PC-9 (cell line): ENCODE measurements around the gene ANXA2. TPM values are rescaled to one million over a fixed set of nuclear protein-coding genes. Genes with fewer than 3 reads are reported as not detected.

Source experiments
- BruUV-seq: library from RNA; stranded (reverse); fragments of 400-500 nt; replicated peaks from 2 replicates; lab custom pipeline; 2021; lab: Mats Ljungman, UMichigan
- CTCF ChIA-PET: fragments of 300-600 bp; sonication (Branson Sonifier 250); formaldehyde crosslinking; loops from one replicate; lab custom pipeline; 2022; ENCODE audit warnings: antibody characterized with exemption; lab: Charles Lee
- POLR2A ChIA-PET: fragments of 300-600 bp; sonication (Branson Sonifier 250); formaldehyde crosslinking; loops from one replicate; lab custom pipeline; 2022; ENCODE audit warnings: antibody characterized with exemption; ENCODE audit not compliant: unreplicated experiment; lab: Charles Lee
- DNase-seq, 2 experiments: peaks; one replicate each; pipeline versions ENCODE4 v3.0.0 to v3.0.0-alpha.2; 2015 to 2022; ENCODE audit warnings: mixed read lengths in 1 of 2
- H2AFZ ChIP-seq: fragments of 200-600 bp; sonication (generic); 2 replicates; pipeline ENCODE4 v1.8.1; 2017; ENCODE audit warnings: antibody characterized with exemption
- H3F3A ChIP-seq: fragments of 200-600 bp; sonication (generic); 2 replicates; pipeline ENCODE4 v1.8.1; 2017; ENCODE audit warnings: antibody characterized with exemption, mild to moderate bottlenecking, low read depth; ENCODE audit not compliant: insufficient read depth
- H3K27ac ChIP-seq: fragments of 200-600 bp; sonication (generic); 2 replicates; pipeline ENCODE4 v1.6.1; 2016; ENCODE audit warnings: mixed run types
- H3K27me3 ChIP-seq: fragments of 200-600 bp; sonication (generic); 2 replicates; pipeline ENCODE4 v1.6.1; 2016; ENCODE audit warnings: low read depth, mixed run types; ENCODE audit not compliant: insufficient read depth
- H3K36me3 ChIP-seq: fragments of 200-600 bp; sonication (generic); 2 replicates; pipeline ENCODE4 v1.6.1; 2016; ENCODE audit warnings: low read depth, mixed run types
- H3K4me1 ChIP-seq: fragments of 200-600 bp; sonication (generic); replicated peaks from 2 replicates; pipeline ENCODE4 v1.6.1; 2016; ENCODE audit warnings: mixed run types; ENCODE audit not compliant: insufficient read depth
- H3K4me2 ChIP-seq: fragments of 200-600 bp; sonication (generic); 2 replicates; pipeline ENCODE4 v1.6.1; 2017; ENCODE audit warnings: mixed run types
- H3K4me3 ChIP-seq: fragments of 200-600 bp; sonication (generic); 2 replicates; pipeline ENCODE4 v1.6.1; 2016; ENCODE audit warnings: mixed run types
- H3K79me2 ChIP-seq: fragments of 200-600 bp; sonication (generic); 2 replicates; pipeline ENCODE4 v1.6.1; 2017; ENCODE audit warnings: low read depth, mixed run types
- H3K9me2 ChIP-seq: fragments of 200-600 bp; sonication (generic); 2 replicates; pipeline ENCODE4 v1.8.1; 2017; ENCODE audit warnings: mild to moderate bottlenecking; ENCODE audit not compliant: insufficient read depth
- H3K9me3 ChIP-seq: fragments of 200-600 bp; sonication (generic); 2 replicates; pipeline ENCODE4 v1.8.1; 2016; ENCODE audit warnings: low read depth; ENCODE audit not compliant: insufficient read depth
- H4K20me1 ChIP-seq: fragments of 200-600 bp; sonication (generic); 2 replicates; pipeline ENCODE4 v1.8.1; 2017; ENCODE audit not compliant: insufficient read depth
- EZH2 ChIP-seq: fragments of 200-600 bp; sonication (generic); IDR thresholded peaks from 2 replicates; pipeline ENCODE4 v1.8.0; 2017; ENCODE audit warnings: antibody characterized with exemption, low read depth
- intact Hi-C: fragments of 100-400 bp; cut with micrococcal nuclease; formaldehyde crosslinking; loops from one replicate; pipeline ENCODE4 v1.10.0; 2022; ENCODE audit not compliant: unreplicated experiment
- total RNA-seq: library from RNA; stranded (reverse); gene quantifications from 2 replicates; pipeline ENCODE4 v1.2.3, GENCODE V29; 2021
- TF ChIP-seq, protein P1 (sequence below): fragments of 200-600 bp; sonication (generic); conservative IDR thresholded peaks from 2 replicates; pipeline ENCODE4 v1.6.1; 2017; ENCODE audit warnings: mixed run types, antibody characterized with exemption, mild to moderate bottlenecking, moderate library complexity

ANXA2 gene
- total RNA-seq, 1 experiment from 2014 or later: 1,720 TPM

GRCh38 chr15:60325905-60326304 is 71.9 kb downstream of the ANXA2 start:
- intact Hi-C loops: loop anchor here (1.0 to 5.0 kb wide), 7 partner anchors 147 to 793 kb away; no protein-coding TSS in a partner anchor
- POLR2A ChIA-PET: interaction anchor here (0.7 kb wide), 1 partner anchor 630 kb away, joined by 3 read pairs; no protein-coding TSS in a partner anchor

GRCh38 chr15:60324706-60325438 is 72.9 kb downstream of the ANXA2 start:
- BruUV-seq: no TSS peak
- DNase-seq: no peak
- Histone ChIP-seq H3K27me3 (no peaks in the 10 kb centered on the region), H3K9me3 (no peaks in the 10 kb centered on the region), H3K4me3 (no peak overlapping the region), H3K27ac (no peak overlapping the region), H3F3A (no peaks in the 10 kb centered on the region), H3K79me2 (no peaks in the 10 kb centered on the region), H3K36me3 (no peaks in the 10 kb centered on the region), H4K20me1 (no peaks in the 10 kb centered on the region), H2AFZ (no peak overlapping the region), H3K4me2 (no peak overlapping the region), H3K9me2 (no peaks in the 10 kb centered on the region), H3K4me1 (no peaks in the 10 kb centered on the region)
- ChIA-PET CTCF (interaction anchor here (0.6 kb wide), 1 partner anchor 407 kb away, joined by 3 read pairs; no protein-coding TSS in a partner anchor), POLR2A (no interaction called here)
- intact Hi-C loops: loop anchor here (5.0 kb wide), 3 partner anchors 182 to 498 kb away; no protein-coding TSS in a partner anchor
- TF ChIP-seq EZH2: no peak
- TF ChIP-seq, protein P1, sequence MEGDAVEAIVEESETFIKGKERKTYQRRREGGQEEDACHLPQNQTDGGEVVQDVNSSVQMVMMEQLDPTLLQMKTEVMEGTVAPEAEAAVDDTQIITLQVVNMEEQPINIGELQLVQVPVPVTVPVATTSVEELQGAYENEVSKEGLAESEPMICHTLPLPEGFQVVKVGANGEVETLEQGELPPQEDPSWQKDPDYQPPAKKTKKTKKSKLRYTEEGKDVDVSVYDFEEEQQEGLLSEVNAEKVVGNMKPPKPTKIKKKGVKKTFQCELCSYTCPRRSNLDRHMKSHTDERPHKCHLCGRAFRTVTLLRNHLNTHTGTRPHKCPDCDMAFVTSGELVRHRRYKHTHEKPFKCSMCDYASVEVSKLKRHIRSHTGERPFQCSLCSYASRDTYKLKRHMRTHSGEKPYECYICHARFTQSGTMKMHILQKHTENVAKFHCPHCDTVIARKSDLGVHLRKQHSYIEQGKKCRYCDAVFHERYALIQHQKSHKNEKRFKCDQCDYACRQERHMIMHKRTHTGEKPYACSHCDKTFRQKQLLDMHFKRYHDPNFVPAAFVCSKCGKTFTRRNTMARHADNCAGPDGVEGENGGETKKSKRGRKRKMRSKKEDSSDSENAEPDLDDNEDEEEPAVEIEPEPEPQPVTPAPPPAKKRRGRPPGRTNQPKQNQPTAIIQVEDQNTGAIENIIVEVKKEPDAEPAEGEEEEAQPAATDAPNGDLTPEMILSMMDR: no peak

More at GRCh38 chr15:60325905-60326304, 71.9 kb downstream of the ANXA2 start:
- no peaks in the 10 kb centered on the region for H3K9me2 ChIP-seq
- H2AFZ ChIP-seq: no peak overlapping the region
- H3K27ac ChIP-seq: no peak overlapping the region
- CTCF ChIA-PET: no interaction called here
- no peaks in the 10 kb centered on the region for H3K36me3 ChIP-seq
- H4K20me1 ChIP-seq: no peaks in the 10 kb centered on the region
- no peak for TF ChIP-seq EZH2
- TF ChIP-seq, protein P1: no peak
- no peak for DNase-seq
- H3K27me3 ChIP-seq: no peaks in the 10 kb centered on the region
- no peaks in the 10 kb centered on the region for H3F3A ChIP-seq
- no peak overlapping the region for H3K4me2 ChIP-seq
- no peaks in the 10 kb centered on the region for H3K79me2 ChIP-seq
- no peak overlapping the region for H3K4me3 ChIP-seq
- H3K4me1 ChIP-seq: no peaks in the 10 kb centered on the region
- no TSS peak for BruUV-seq
- H3K9me3 ChIP-seq: no peaks in the 10 kb centered on the region

DNA sequence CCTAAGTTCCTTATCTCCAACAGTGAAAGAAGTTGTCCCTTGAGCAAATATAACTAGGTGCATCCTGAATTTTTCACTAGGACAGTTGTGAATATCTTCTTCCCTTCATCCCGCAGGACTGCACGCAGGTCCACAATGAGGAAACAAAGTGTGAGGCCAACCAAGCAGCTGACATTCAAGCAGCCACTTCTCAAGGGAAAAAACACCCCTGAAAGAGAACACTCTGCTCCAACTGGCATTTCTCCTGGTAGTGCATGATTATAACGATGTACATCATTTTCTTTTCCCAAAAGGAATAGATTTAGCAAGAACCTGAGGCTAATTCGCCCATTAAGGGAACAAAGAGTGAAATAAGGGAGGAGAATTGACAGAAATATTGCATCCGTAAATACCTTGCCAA is 74.5 kb downstream of the ANXA2 start:
- Histone ChIP-seq H3K36me3 (no peaks in the 10 kb centered on the region), H3K9me2 (no peaks in the 10 kb centered on the region), H3K79me2 (no peaks in the 10 kb centered on the region), H3K4me2 (no peak overlapping the region), H3F3A (no peaks in the 10 kb centered on the region), H3K27ac (no peak overlapping the region), H3K9me3 (no peaks in the 10 kb centered on the region), H3K27me3 (no peaks in the 10 kb centered on the region), H3K4me3 (no peak overlapping the region), H2AFZ (no peak overlapping the region), H3K4me1 (no peaks in the 10 kb centered on the region), H4K20me1 (no peaks in the 10 kb centered on the region)
- TF ChIP-seq, protein P1: no peak
- no peak for TF ChIP-seq EZH2
- BruUV-seq: no TSS peak
- intact Hi-C loops: no loop called here
- ChIA-PET CTCF (no interaction called here), POLR2A (interaction anchor here (0.6 kb wide), 1 partner anchor 495 kb away, joined by 3 read pairs; no protein-coding TSS in a partner anchor)
- DNase-seq: no peak
